ES-I3 (cell line): ENCODE data around the gene CFAP54.

Source experiments
- H3K36me3 ChIP-seq: 2 replicates; pipeline ENCODE4 v1.6.1; 2013; ENCODE audit warnings: mild to moderate bottlenecking, low read length, control low read depth, moderate library complexity; ENCODE audit not compliant: insufficient read depth
- H3K4me1 ChIP-seq: 2 replicates; pipeline ENCODE4 v1.6.1; 2013; ENCODE audit warnings: mild to moderate bottlenecking, control low read depth, low read length; ENCODE audit not compliant: insufficient read depth
- H3K9ac ChIP-seq: 2 replicates; pipeline ENCODE4 v1.6.1; 2013; ENCODE audit warnings: low read depth, mild to moderate bottlenecking, low read length, moderate library complexity
- H3K9me3 ChIP-seq: 2 replicates; pipeline ENCODE4 v1.6.1; 2013; ENCODE audit warnings: mild to moderate bottlenecking, low read length, moderate library complexity; ENCODE audit not compliant: control insufficient read depth, insufficient read depth

CFAP54 gene

GRCh38 chr12:96862326-96862725 lies 372.9 kb downstream of the CFAP54 start:
- no peaks in the 10 kb centered on the region for H3K36me3 ChIP-seq
- no peaks in the 10 kb centered on the region for H3K4me1 ChIP-seq
- no peak overlapping the region for H3K9ac ChIP-seq
- no peaks in the 10 kb centered on the region for H3K9me3 ChIP-seq

GRCh38 chr12:96864335-96864734 lies 375.0 kb downstream of the CFAP54 start:
- Histone ChIP-seq H3K4me1 (no peaks in the 10 kb centered on the region), H3K36me3 (no peaks in the 10 kb centered on the region), H3K9ac (no peak overlapping the region), H3K9me3 (no peaks in the 10 kb centered on the region)

- Histone ChIP-seq H3K9me3 (no peaks in the 10 kb centered on the region), H3K9ac (no peak overlapping the region), H3K4me1 (no peaks in the 10 kb centered on the region), H3K36me3 (no peaks in the 10 kb centered on the region)
Observed at GRCh38 chr12:96866801-96867590, 377.6 kb downstream of the CFAP54 start.

GRCh38 chr12:96870946-96871345 lies 381.6 kb downstream of the CFAP54 start:
- no peak overlapping the region for H3K9ac ChIP-seq
- no peaks in the 10 kb centered on the region for H3K36me3 ChIP-seq
- no peaks in the 10 kb centered on the region for H3K4me1 ChIP-seq
- no peaks in the 10 kb centered on the region for H3K9me3 ChIP-seq

- H3K9ac ChIP-seq, result no peak overlapping the region
- no peaks in the 10 kb centered on the region for H3K4me1 ChIP-seq
- no peaks in the 10 kb centered on the region for H3K36me3 ChIP-seq
- no peaks in the 10 kb centered on the region for H3K9me3 ChIP-seq
Observed at GRCh38 chr12:96872961-96873360, 383.6 kb downstream of the CFAP54 start.

- H3K9me3 ChIP-seq, result no peaks in the 10 kb centered on the region
Observed at GRCh38 chr12:96874211-96874610, 384.8 kb downstream of the CFAP54 start.

GRCh38 chr12:96876966-96877365 lies 387.6 kb downstream of the CFAP54 start:
- Histone ChIP-seq H3K4me1 (no peaks in the 10 kb centered on the region), H3K36me3 (no peaks in the 10 kb centered on the region), H3K9ac (no peak overlapping the region), H3K9me3 (no peaks in the 10 kb centered on the region)

More at GRCh38 chr12:96874211-96874610, 384.8 kb downstream of the CFAP54 start:
- Histone ChIP-seq H3K9ac (no peak overlapping the region), H3K4me1 (no peaks in the 10 kb centered on the region), H3K36me3 (no peaks in the 10 kb centered on the region)

GRCh38 chr12:96878704-96879103 lies 389.3 kb downstream of the CFAP54 start:
- H3K36me3 ChIP-seq, result no peaks in the 10 kb centered on the region
- H3K9ac ChIP-seq, result no peak overlapping the region
- no peaks in the 10 kb centered on the region for H3K9me3 ChIP-seq
- H3K4me1 ChIP-seq, result no peaks in the 10 kb centered on the region

GRCh38 chr12:96879301-96879700 lies 389.9 kb downstream of the CFAP54 start:
- H3K36me3 ChIP-seq, result no peaks in the 10 kb centered on the region
- no peaks in the 10 kb centered on the region for H3K4me1 ChIP-seq
- H3K9me3 ChIP-seq, result no peaks in the 10 kb centered on the region
- no peak overlapping the region for H3K9ac ChIP-seq

GRCh38 chr12:96880220-96880619 lies 390.8 kb downstream of the CFAP54 start:
- Histone ChIP-seq H3K4me1 (no peaks in the 10 kb centered on the region), H3K9ac (no peak overlapping the region), H3K36me3 (no peaks in the 10 kb centered on the region), H3K9me3 (no peaks in the 10 kb centered on the region)

- H3K9me3 ChIP-seq, result no peaks in the 10 kb centered on the region
- H3K4me1 ChIP-seq, result no peaks in the 10 kb centered on the region
- no peaks in the 10 kb centered on the region for H3K36me3 ChIP-seq
- H3K9ac ChIP-seq, result no peak overlapping the region
Observed at GRCh38 chr12:96881608-96882007, 392.2 kb downstream of the CFAP54 start.

GRCh38 chr12:96882862-96883261 lies 393.5 kb downstream of the CFAP54 start:
- H3K9me3 ChIP-seq, result no peaks in the 10 kb centered on the region
- 0 out of 2 replicates have a peak, but pooled peaks cover 6% of the 10 kb centered on the region for H3K4me1 ChIP-seq
- H3K36me3 ChIP-seq, result no peaks in the 10 kb centered on the region
- H3K9ac ChIP-seq, result no peak overlapping the region

- H3K9me3 ChIP-seq, result no peaks in the 10 kb centered on the region
- H3K36me3 ChIP-seq, result no peaks in the 10 kb centered on the region
- H3K4me1 ChIP-seq, result 0 out of 2 replicates have a peak, but pooled peaks cover 7% of the 10 kb centered on the region
- no peak overlapping the region for H3K9ac ChIP-seq
Observed at GRCh38 chr12:96883571-96883970, 394.2 kb downstream of the CFAP54 start.

GRCh38 chr12:96886998-96887677 lies 397.8 kb downstream of the CFAP54 start:
- Histone ChIP-seq H3K9me3 (no peaks in the 10 kb centered on the region), H3K36me3 (no peaks in the 10 kb centered on the region), H3K9ac (no peak overlapping the region), H3K4me1 (peaks cover 24% of the 10 kb centered on the region)
